Measurements from ENCODE around the gene SHISA3. TPM values are rescaled to one million over a fixed set of nuclear protein-coding genes. Genes with fewer than 3 reads are reported as not detected.

Gene SHISA3
- total and polyA plus RNA-seq, 12 donors, result 1.5 to 19.0 (median 3.4) TPM

GRCh38 chr4:42391355-42391664 is 6.0 kb upstream of the SHISA3 start:
- H3K27me3 ChIP-seq, result peaks cover 0 to 19% (median 7%) of the 10 kb centered on the region in 7 donors
- H3K27ac ChIP-seq, result peak overlapping the region in 1 of 10 donors; percentile 22
- no peak for TF ChIP-seq CTCF (IDR thresholded peaks at IDR 0.05)
- DNase-seq (no peak), ATAC-seq (no peak)
- peaks cover 0 to 5% (median 0%) of the 10 kb centered on the region in 9 donors for H3K4me1 ChIP-seq
- H3K36me3 ChIP-seq, result no peaks in the 10 kb centered on the region
- intact Hi-C loops (cut with DNase I), result loop anchor here in 1 of 10 donors (10.0 kb wide), 1 partner anchor 113 kb away; no protein-coding TSS in a partner anchor
- WGBS, 2 donors, result 85 to 86% methylated on average over 2 of the region's 2 CpGs
- H3K4me3 ChIP-seq, result no peak overlapping the region
- H3K9me3 ChIP-seq, result no peaks in the 10 kb centered on the region

DNA sequence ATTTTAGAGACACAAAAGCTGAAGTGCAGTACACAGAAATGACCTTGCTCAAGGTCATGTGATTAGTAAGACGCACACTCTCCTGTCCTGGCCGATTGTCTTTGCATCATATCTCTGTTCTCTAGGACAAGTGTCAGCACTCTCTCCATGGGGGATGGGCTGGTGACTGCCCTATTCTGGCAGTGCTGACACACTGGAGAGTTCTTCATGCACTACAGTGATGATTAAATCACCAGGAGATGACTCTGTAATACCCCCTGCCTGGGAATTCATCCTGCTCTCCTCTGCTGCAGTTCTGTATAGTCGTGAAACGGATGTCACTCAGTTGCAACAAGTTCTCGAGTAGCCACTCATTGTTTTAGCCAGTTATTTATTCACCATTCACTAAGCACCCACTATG is 5.3 kb upstream of the SHISA3 start:
- 27 to 35% methylated on average over 5 of the region's 5 CpGs for WGBS, 2 donors
- Histone ChIP-seq H3K36me3 (no peaks in the 10 kb centered on the region), H3K4me1 (peaks cover 0 to 11% (median 1%) of the 10 kb centered on the region in 9 donors), H3K27ac (peak overlapping the region in 1 of 10 donors; percentile 22), H3K4me3 (no peak overlapping the region), H3K9me3 (no peaks in the 10 kb centered on the region), H3K27me3 (peaks cover 0 to 25% (median 11%) of the 10 kb centered on the region in 7 donors)
- intact Hi-C loops (cut with DNase I), result loop anchor here in 1 of 10 donors (10.0 kb wide), 1 partner anchor 113 kb away; no protein-coding TSS in a partner anchor
- ATAC-seq, result peak; percentile 74 to 98 (median 94)
- no peak for TF ChIP-seq CTCF (IDR thresholded peaks at IDR 0.05)
- DNase-seq, result peak; percentile 36 to 61

DNA sequence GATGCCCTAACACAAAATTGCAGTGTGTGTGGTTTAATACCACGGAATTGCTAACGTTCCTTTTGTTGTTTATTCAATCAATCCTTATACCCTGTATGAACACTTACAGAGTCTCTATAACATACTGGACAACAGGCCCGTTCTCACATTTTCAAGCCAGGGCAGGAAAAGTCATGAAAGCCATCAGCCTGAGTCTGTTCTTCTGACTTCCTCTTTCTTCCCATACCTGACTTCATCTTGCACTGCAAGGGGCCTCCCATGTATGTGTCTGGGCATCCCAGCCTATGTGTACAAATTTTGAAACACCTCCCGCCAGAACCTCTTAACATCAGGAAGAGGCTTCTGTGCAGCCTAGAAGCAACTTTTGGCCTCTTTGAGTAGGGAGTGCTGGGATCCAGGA is 4.9 kb upstream of the SHISA3 start:
- no peak for TF ChIP-seq CTCF (IDR thresholded peaks at IDR 0.05)
- ATAC-seq, result no peak
- Histone ChIP-seq H3K27ac (no peak overlapping the region), H3K4me3 (no peak overlapping the region), H3K9me3 (no peaks in the 10 kb centered on the region), H3K36me3 (no peaks in the 10 kb centered on the region), H3K4me1 (peaks cover 0 to 16% (median 6%) of the 10 kb centered on the region in 9 donors), H3K27me3 (peaks cover 0 to 30% (median 16%) of the 10 kb centered on the region in 7 donors)
- intact Hi-C loops (cut with DNase I), result loop anchor here in 1 of 10 donors (10.0 kb wide), 1 partner anchor 112 kb away; no protein-coding TSS in a partner anchor
- DNase-seq, result no peak
- 85 to 91% methylated on average over 4 of the region's 4 CpGs for WGBS, 2 donors

DNA sequence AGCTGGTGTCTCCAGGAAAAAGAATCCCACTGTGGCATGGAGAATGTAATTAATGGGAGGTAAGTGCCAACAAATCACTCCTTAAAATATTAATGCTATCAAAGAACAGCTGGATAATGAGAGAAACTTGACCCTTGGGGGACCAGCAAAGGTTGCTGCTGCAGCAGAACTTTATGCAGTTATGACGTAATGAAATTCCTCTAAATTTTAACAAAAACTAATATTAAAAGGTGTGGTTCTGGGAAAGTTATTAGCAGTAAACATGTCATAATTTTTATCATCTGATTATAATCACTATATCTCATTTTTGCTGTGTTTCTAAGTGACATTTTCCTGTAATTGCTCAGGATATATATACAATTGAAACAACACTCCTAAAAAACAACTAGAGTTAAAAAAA is 1.7 kb upstream of the SHISA3 start:
- peaks cover 0 to 62% (median 41%) of the 10 kb centered on the region in 7 donors for H3K27me3 ChIP-seq
- H3K36me3 ChIP-seq, result no peaks in the 10 kb centered on the region
- no peak overlapping the region for H3K4me3 ChIP-seq
- 93 to 95% methylated on average over 1 of the region's 1 CpG for WGBS, 2 donors
- ATAC-seq, result no peak
- TF ChIP-seq CTCF (IDR thresholded peaks at IDR 0.05), result no peak
- no peak overlapping the region for H3K27ac ChIP-seq
- no peak for DNase-seq
- peaks cover 0 to 36% (median 28%) of the 10 kb centered on the region in 9 donors for H3K4me1 ChIP-seq
- intact Hi-C loops (cut with DNase I), result loop anchor here in 1 of 10 donors (10.0 kb wide), 1 partner anchor 109 kb away; no protein-coding TSS in a partner anchor
- no peaks in the 10 kb centered on the region for H3K9me3 ChIP-seq

Data from heart right ventricle (tissue), 16 donors.